Cortex of kidney (tissue), 1 donor: ENCODE results near the gene HSD17B11.
"Not testable (repeated sequence)": the region's sequence is repeated elsewhere in the genome, so short reads cannot be mapped to it uniquely, and the experiment has no call there.

Experiments
- DNase-seq: peaks from one replicate; lab custom pipeline; 2025; lab: John Stamatoyannopoulos, UW

Gene HSD17B11

DNA sequence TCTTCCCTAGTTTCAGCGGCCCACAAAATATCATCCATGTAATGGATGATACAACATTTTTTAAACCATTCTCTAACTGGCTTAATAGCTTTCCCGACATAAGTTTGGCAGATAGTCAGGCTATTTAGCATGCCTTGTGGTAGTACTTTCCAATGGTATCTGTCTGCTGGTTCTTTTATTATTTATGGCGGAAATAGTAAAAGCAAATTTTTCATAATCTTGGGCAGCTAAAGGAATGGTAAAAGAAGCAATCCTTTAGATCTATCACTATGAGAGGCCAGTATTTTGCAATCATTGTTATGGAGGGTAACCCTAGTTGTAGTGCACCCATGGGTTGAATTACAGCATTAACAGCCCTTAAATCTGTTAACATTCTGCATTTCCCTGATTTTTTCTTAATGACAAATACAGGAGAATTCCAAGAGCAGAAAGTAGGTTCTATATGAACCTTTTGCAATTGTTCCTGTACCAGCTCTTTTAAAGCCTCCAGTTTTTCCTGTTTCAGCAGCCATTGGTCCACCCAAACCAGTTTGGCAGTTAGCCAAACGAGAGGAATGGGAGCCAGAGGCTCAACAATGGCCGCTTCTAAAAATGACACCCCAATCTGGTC is 14.3 kb upstream of the HSD17B11 start:
- no peak for DNase-seq

DNA sequence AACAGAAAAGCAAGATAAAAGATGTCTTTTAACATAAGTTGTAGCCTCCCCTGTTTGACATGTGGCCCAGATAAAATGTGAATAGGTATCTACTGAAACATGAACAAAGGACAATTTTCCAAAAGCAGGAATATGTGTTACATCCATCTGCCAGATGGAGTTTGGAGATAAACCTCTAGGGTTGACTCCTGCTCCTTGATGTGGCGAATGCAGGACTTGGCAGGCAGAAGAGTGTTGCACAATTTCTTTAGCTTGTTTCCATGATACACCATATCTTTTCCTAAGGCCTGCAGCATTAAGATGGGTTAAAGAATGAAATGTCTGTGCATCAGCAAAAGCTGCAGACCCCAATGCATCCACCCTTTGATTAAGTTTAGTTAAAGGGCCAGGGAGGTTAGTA is 12.7 kb upstream of the HSD17B11 start:
- not testable (repeated sequence) for DNase-seq

DNA sequence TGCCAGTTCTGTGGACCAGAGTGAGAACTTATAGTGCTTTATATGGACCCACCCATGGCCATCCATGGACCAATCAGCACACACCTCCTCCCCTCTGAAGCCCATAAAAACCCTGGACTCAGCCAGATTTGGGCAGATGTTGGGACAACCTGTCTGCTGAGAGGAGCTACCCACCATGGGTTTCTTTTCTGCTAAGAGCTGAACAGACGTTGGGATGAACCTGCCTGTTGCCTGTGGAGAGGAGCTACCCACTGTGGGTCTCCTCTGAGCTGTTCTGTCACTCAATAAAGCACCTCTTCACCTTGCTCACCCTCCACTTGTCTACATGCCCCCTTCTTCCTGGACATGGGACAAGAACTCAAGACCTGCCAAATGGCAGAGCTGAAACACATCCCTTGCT is 9.0 kb upstream of the HSD17B11 start:
- DNase-seq, result no peak

DNA sequence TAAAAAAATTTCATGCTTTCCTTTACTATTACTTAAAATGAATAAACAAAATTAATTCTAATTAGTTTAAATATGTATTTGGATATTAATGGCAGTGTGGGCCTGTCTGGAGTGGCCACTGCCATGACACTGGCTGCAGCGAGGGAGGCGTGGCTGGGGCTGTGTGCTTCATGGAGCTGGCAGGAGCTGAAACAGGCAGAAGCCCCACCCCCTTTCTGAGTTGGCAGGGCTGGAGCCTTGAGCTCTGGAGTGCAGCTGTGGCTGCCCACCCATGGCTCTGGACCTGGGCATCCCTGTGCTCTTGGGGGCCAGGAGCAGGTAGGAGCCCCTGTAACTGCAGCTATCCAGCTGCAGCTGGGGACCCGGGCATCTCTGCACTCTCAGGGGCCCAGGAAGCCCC is 8.2 kb upstream of the HSD17B11 start:
- no peak for DNase-seq

GRCh38 chr4:87395851-87396250 is 4.9 kb upstream of the HSD17B11 start:
- not testable (repeated sequence) for DNase-seq

DNA sequence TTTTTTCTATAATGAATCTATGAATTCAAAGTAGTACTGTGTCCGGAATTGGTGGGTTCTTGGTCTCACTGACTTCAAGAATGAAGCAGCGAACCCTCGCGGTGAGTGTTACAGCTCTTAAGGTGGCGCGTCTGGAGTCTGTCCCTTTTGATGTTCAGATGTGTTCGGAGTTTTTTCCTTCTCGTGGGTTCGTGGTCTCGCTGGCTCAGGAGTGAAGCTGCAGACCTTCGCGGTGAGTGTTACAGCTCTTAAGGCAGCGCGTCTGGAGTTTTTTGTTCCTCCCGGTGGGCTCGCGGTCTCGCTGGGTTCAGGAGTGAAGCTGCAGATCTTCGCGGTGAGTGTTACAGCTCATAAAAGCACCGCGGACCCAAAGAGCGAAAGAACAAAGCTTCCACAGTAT is 4.1 kb upstream of the HSD17B11 start:
- DNase-seq, result not testable (repeated sequence)

DNA sequence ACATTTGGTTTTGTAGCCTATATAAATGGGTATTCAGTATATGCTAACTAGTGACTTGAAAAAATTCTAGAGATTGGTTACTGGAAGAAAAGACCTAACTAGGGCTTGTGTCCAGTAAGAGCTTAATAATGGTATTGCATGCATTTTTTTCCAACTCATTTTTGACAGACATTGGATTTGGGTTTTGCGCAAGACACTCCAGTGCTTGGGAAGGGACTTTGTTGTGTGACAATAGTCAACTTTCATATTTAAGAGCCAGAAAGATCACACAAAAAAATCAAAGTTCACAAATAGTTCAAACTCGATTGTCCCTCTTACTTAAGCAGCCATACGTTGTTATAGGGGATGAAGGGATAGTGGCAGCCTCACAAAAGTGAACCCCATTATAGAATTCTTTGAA is 1.2 kb upstream of the HSD17B11 start:
- no peak for DNase-seq

DNA sequence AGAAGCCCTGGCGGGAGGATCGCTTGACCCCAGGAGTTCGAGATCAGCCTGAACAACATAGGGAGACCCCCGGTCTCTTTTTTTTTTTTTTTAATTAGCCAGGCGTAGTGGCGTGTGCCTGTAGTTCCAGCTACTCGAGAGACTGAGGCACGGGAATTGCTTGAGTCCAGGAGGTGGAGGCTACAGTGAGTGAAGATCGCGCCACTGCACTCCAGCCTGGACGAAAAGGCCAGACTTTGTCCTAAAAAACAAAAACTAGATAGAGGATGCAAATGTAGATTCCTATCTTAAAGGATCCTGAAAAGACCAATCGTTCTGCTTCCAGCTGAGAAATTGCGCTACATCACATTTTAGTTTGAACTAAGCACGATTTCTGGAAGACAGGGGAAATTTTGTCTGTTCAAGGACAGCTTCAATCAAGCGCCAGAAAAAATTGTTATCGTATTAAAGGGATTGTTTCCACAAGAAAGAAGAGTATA is 627 bp upstream of the HSD17B11 start:
- DNase-seq, result no peak

DNA sequence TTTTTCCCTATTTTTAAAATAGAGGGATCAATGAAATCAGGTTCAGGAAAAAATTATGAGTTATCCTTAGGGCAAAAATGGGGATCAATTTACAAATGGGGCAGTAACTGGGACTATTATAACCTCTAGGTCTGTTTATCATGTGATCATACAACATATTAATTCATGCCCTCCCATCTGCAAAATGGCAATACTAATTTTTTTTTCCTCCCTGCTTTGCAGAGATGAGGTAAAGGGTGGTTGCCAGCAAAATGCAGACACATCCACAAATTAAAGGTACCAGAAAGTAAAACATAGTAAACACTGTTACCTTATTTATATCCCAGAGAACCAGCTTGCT is 467 bp downstream of the HSD17B11 start:
- DNase-seq, result no peak

GRCh38 chr4:87390055-87390454 is 933 bp downstream of the HSD17B11 start:
- not testable (repeated sequence) for DNase-seq

DNA sequence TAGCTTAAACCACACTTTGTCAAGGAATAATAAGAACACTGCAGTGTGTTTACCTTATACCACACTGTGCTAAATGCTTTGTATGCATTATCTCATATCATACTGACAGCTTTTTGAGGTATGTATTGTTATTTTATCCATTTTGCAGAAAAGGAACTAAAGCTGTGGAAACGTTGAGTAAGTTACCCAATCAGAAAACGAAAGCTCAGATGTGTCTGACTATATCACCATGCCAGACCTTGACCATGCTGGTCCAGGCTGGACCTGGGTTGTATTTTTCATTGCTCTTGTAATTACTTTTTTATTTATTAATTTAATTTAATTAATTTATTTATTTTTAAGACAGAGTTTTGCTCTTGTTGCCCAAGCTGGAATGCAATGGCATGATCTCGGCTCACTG is 2.1 kb downstream of the HSD17B11 start:
- no peak for DNase-seq

- no peak for DNase-seq
Measured at GRCh38 chr4:87387237-87387636, 3.8 kb downstream of the HSD17B11 start.

- not testable (repeated sequence) for DNase-seq
Measured at GRCh38 chr4:87384466-87385132, 6.4 kb downstream of the HSD17B11 start.

DNA sequence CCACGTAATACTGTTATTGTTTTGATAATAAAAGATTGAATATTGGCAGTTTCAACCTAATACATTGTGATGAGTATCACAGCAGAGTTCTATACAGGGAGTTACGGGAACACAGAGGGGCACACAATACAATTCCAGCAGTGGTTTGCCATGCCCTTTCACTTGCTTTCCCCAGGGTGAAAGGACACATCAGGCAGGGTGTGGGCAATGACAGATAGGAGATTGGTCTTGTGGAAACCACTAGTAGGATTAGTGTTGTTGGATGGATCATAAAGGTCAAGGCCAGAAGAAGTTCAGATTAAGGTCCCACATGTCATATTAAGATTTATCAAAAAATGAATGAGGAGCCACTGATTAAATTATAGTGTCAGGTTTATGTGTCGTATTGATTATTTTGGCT is 8.1 kb downstream of the HSD17B11 start:
- DNase-seq, result no peak

DNA sequence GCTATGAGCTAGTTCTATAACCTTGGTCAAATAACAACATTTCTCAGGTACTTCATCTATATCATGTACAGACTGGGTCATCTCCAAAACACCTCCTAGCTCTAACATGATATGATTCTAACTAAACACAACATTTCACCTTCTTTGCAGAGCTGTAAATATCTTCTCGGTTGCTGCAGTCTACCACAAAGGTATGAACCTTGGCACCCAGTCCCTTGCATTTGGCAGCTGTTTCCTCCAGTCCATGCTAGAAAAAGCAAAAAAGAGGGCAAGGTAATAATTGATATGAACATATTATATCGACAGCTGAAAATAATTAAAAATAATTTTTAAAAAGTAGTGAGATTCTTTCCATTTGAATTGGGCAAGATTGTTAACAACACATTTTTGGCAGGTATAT is 8.9 kb downstream of the HSD17B11 start:
- DNase-seq, result no peak

- no peak for DNase-seq
Measured at GRCh38 chr4:87377816-87378215, 13.2 kb downstream of the HSD17B11 start.

GRCh38 chr4:87375719-87376291 is 15.2 kb downstream of the HSD17B11 start:
- no peak for DNase-seq

GRCh38 chr4:87370068-87370467 is 20.9 kb downstream of the HSD17B11 start:
- DNase-seq, result no peak

DNA sequence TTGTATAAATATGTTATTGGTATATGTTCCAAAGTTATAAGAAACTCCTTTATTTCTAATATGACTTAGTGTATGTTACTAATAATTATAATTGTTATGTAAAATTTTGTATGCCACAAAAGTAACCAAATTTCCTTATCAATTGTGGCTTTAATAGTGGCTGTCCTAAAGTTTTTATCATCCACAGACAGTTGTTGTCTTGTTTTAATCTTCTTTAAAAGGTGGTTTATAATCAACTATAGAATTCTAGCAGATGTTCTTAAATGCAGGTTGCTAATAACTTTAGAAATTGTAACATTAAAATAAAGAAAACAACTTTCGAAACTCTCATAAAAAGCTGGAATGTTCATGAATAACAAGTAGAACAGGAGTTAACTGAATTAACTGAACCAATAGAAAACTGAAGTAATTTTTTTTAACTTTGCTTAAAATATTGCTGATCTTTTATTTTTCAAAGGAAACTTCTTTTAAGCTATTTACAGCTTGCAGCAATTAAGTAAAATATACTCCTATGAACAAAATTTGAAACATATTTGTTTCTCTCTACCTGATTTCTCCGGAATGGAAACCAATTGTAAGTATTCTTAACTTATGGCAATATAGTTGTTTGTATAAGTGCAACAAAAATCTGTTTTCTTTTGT is 24.3 kb downstream of the HSD17B11 start:
- no peak for DNase-seq

GRCh38 chr4:87365348-87365747 is 25.6 kb downstream of the HSD17B11 start:
- no peak for DNase-seq

DNA sequence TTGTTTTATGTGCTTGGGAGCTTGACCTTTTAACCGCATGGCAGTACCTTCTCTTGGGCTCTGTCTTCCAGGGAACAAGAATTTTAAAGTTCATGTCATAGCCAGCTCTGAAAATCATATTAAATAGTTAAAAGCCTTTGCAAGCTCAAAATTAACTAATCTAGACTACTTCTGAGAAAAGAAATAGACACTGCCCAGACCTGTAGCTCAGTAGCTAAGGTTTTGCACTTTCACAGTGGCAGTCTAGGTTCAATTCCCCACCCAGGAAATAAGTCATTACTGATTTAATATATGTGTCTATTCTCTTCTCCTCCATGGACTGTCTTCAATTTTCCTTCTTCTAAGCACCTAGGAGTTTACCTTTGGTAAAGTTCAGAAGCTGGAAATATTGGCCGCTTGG is 27.4 kb downstream of the HSD17B11 start:
- DNase-seq, result no peak

DNA sequence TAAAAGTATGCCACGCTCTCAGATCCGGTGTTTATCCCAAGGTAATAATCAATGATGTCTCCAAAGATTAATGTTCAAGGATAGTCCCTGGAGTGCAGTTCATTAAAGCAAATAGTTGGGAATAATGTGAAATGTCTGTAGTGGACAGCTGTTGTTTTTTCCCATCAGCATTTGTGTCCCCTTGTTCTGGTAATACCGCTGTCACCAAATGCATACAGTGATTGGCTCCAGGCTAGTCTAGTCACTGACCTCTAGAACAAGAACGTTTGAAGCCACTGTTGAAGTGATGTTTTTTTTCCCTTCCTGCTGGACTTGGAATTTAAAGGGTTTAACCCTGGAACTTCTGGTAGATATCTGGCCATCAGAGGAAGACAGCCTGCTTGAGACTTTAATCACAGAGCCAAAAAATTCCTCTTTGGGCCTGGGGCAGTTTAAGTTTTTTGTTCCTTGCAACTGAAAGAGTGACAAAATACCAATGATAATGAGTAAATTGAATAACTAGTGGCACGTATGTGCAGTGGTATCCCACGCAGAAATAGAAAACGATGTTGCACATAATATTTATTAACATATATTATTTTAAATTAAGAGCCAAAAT is 30.6 kb downstream of the HSD17B11 start:
- no peak for DNase-seq

DNA sequence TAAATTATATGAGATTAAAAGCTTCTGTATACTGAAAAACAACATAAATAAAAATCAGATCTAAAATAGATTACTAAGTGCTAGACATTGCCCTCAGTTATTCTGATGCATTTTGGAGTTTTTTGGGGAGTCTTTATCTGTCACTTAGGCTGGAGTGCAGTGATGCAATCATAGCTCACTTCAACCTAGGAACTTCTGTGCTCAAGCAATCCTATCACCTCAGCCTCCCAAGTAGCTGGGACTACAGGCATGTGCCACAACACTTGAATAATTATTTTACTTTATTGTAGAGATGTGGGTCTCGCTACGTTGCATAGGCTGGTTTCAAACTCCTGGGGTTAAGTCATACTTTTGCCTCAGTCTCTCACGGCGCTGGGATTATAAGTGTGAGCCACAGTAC is 31.7 kb downstream of the HSD17B11 start:
- DNase-seq, result no peak
